Endothelial cell (in vitro differentiated cells): Measurements from ENCODE around the gene CHRNB2. TPM values are rescaled to one million over a fixed set of nuclear protein-coding genes. Genes with fewer than 3 reads are reported as not detected.

Experiments used
- DNase-seq: peaks from one replicate; pipeline ENCODE4 v3.0.0; 2021; ENCODE audit warnings: low spot score
- H3K27ac Mint-ChIP-seq: one replicate; pipeline ENCODE4 v1.8.0; 2021; ENCODE audit warnings: mixed read lengths, inconsistent platforms; ENCODE audit not compliant: unreplicated experiment
- H3K27me3 Mint-ChIP-seq: one replicate; pipeline ENCODE4 v1.8.0; 2021; ENCODE audit warnings: mild to moderate bottlenecking, moderate library complexity, mixed read lengths, inconsistent platforms; ENCODE audit not compliant: unreplicated experiment
- H3K36me3 Mint-ChIP-seq: one replicate; pipeline ENCODE4 v1.8.0; 2021; ENCODE audit warnings: mild to moderate bottlenecking, low read depth, mixed read lengths, inconsistent platforms; ENCODE audit not compliant: unreplicated experiment
- H3K4me1 Mint-ChIP-seq: one replicate; pipeline ENCODE4 v1.8.0; 2021; ENCODE audit warnings: mild to moderate bottlenecking, mixed read lengths, inconsistent platforms; ENCODE audit not compliant: unreplicated experiment
- H3K4me3 Mint-ChIP-seq: one replicate; pipeline ENCODE4 v1.8.0; 2021; ENCODE audit warnings: mild to moderate bottlenecking, mixed read lengths, inconsistent platforms; ENCODE audit not compliant: unreplicated experiment
- H3K9me3 Mint-ChIP-seq: one replicate; pipeline ENCODE4 v1.8.0; 2021; ENCODE audit warnings: mixed read lengths, inconsistent platforms; ENCODE audit not compliant: unreplicated experiment
- CTCF ChIP-seq: fragments of 200-600 bp; sonication (generic); IDR thresholded peaks from one replicate; pipeline ENCODE4 v1.5.0; 2021; ENCODE audit warnings: antibody characterized with exemption; ENCODE audit not compliant: unreplicated experiment
- long read RNA-seq: library from polyadenylated mRNA; unstranded; transcript quantifications from one replicate; pipeline ENCODE4 v2.0.0, GENCODE V29; 2020; ENCODE audit not compliant: unreplicated experiment
- total RNA-seq: library from RNA; stranded (reverse); fragmentation: NEBNext Ultra II Directional; extraction: Animal tissue kit (Norgen Biotek cat#: 25700); gene quantifications from one replicate; pipeline ENCODE4 v1.2.1, GENCODE V29; 2021; ENCODE audit not compliant: unreplicated experiment

Gene CHRNB2
- total RNA-seq = 0.44 TPM
- long read RNA-seq = 0 reads

- Mint-ChIP-seq H3K9me3 (no peaks in the 10 kb centered on the region), H3K27me3 (peaks cover 5% of the 10 kb centered on the region), H3K36me3 (peaks cover 4% of the 10 kb centered on the region), H3K4me3 (peak within 1 kb of the TSS; percentile 82), H3K4me1 (peaks cover 3% of the 10 kb centered on the region), H3K27ac (peak within 1 kb of the TSS; percentile 30)
- DNase-seq = peak; percentile 88
- TF ChIP-seq CTCF = no peak
Measured at GRCh38 chr1:154567386-154568156, at the start of gene CHRNB2. Gene CHRNB2 (plus strand): TSS chr1:154567778. CDS start chr1:154568045, 267 bp downstream.

GRCh38 chr1:154519591-154519991 lies 48.0 kb upstream of the CHRNB2 start:
- Mint-ChIP-seq H3K9me3 (no peaks in the 10 kb centered on the region), H3K27me3 (peaks cover 4% of the 10 kb centered on the region), H3K4me3 (peak overlapping the region; percentile 10), H3K4me1 (peaks cover 42% of the 10 kb centered on the region), H3K27ac (no peak overlapping the region), H3K36me3 (peaks cover 51% of the 10 kb centered on the region)
- no peak for TF ChIP-seq CTCF
- DNase-seq = no peak

GRCh38 chr1:154520333-154520732 lies 47.2 kb upstream of the CHRNB2 start:
- Mint-ChIP-seq H3K9me3 (no peaks in the 10 kb centered on the region), H3K27ac (no peak overlapping the region), H3K4me3 (no peak overlapping the region), H3K4me1 (peaks cover 50% of the 10 kb centered on the region), H3K36me3 (peaks cover 53% of the 10 kb centered on the region), H3K27me3 (peaks cover 4% of the 10 kb centered on the region)
- no peak for TF ChIP-seq CTCF
- no peak for DNase-seq

GRCh38 chr1:154521695-154522094 lies 45.9 kb upstream of the CHRNB2 start:
- Mint-ChIP-seq H3K9me3 (no peaks in the 10 kb centered on the region), H3K36me3 (peaks cover 42% of the 10 kb centered on the region), H3K27ac (no peak overlapping the region), H3K4me1 (peaks cover 51% of the 10 kb centered on the region), H3K4me3 (no peak overlapping the region), H3K27me3 (no peaks in the 10 kb centered on the region)
- TF ChIP-seq CTCF = no peak
- DNase-seq = no peak

GRCh38 chr1:154524881-154525280 lies 42.7 kb upstream of the CHRNB2 start:
- H3K27me3 Mint-ChIP-seq = no peaks in the 10 kb centered on the region
- H3K36me3 Mint-ChIP-seq = peaks cover 43% of the 10 kb centered on the region
- no peak for DNase-seq

More at GRCh38 chr1:154524881-154525280, 42.7 kb upstream of the CHRNB2 start:
- peak overlapping the region; percentile 88 for H3K27ac Mint-ChIP-seq
- TF ChIP-seq CTCF = no peak
- H3K4me1 Mint-ChIP-seq = peaks cover 47% of the 10 kb centered on the region
- H3K9me3 Mint-ChIP-seq = no peaks in the 10 kb centered on the region
- H3K4me3 Mint-ChIP-seq = peak overlapping the region; percentile 70
